HCT116 (cell line): ENCODE data around the gene ZBTB20. TPM values are rescaled to one million over a fixed set of nuclear protein-coding genes. Genes with fewer than 3 reads are reported as not detected.
A peak's percentile ranks its signal among the peaks of the same experiment; 100 is the strongest.

Source experiments
- ATAC-seq: fragments of 200-7000 bp; cut with Tn5 transposase; 2 replicates; pipeline ENCODE4 v1.9.1; 2020; ENCODE audit warnings: mild to moderate bottlenecking, moderate library complexity
- BruUV-seq: library from RNA; stranded (reverse); fragments of 400-500 nt; replicated peaks from 2 replicates; lab custom pipeline; 2021; lab: Mats Ljungman, UMichigan
- CTCF ChIA-PET: fragments of 300-600 bp; sonication (Branson Sonifier 250); formaldehyde crosslinking; loops from one replicate; lab custom pipeline; 2021; ENCODE audit warnings: antibody characterized with exemption; lab: Charles Lee
- POLR2A ChIA-PET: fragments of 300-600, 350-600 bp; sonication (Branson Sonifier 250); formaldehyde crosslinking; loops from one replicate; lab custom pipeline; 2021; ENCODE audit warnings: antibody characterized with exemption; lab: Charles Lee
- RAD21 ChIA-PET, 2 experiments: fragments of 300-600 bp; sonication (Branson Sonifier 250); formaldehyde crosslinking; loops; one replicate each; lab custom pipeline; 2023; ENCODE audit warnings: low total read pairs in 2 of 2; ENCODE audit not compliant: uncharacterized antibody in 2 of 2, unreplicated experiment in 2 of 2, low non-redundant PET in 1 of 2; lab: Charles Lee
- DNase-seq: peaks from one replicate; pipeline ENCODE4 v3.0.0-alpha.2; 2010; ENCODE audit warnings: low read depth, low spot score
- H2AFZ ChIP-seq: fragments of 200-600 bp; shearing (Covaris generic), sonication (generic); 2 replicates; pipeline ENCODE4 v1.6.1; 2017; ENCODE audit warnings: low read depth, mixed run types, mixed read lengths, antibody characterized with exemption, low read length; ENCODE audit not compliant: poor library complexity, severe bottlenecking
- H3K27ac ChIP-seq: 2 replicates; pipeline ENCODE4 v1.5.1; 2012; ENCODE audit warnings: low read depth, low read length
- H3K27me3 ChIP-seq: fragments of 200-600 bp; sonication (generic); 2 replicates; pipeline ENCODE4 v1.6.1; 2016; ENCODE audit warnings: mixed run types, low read length, mixed read lengths; ENCODE audit not compliant: insufficient read depth
- H3K36me3 ChIP-seq, 2 experiments: fragments of 200-500 bp in 1 of 2; fragments of 200-600 bp in 1 of 2; sonication (Bioruptor generic) in 1 of 2; sonication (generic) in 1 of 2; 2 replicates each; pipeline versions ENCODE4 v1.5.1 to v1.6.1; 2014 to 2016; ENCODE audit warnings: low read length in 2 of 2, inconsistent platforms in 1 of 2, mixed read lengths in 1 of 2, mixed run types in 1 of 2; ENCODE audit not compliant: insufficient read depth in 2 of 2, control insufficient read depth in 1 of 2
- H3K4me1 ChIP-seq, 2 experiments: fragments of 200-600 bp in 1 of 2; sonication (generic) in 1 of 2; 2 replicates each; pipeline versions ENCODE4 v1.5.1 to v1.6.1; 2012 to 2017; ENCODE audit warnings: low read length in 2 of 2, inconsistent platforms in 1 of 2, mild to moderate bottlenecking in 1 of 2, mixed read lengths in 1 of 2, mixed run types in 1 of 2, moderate library complexity in 1 of 2; ENCODE audit not compliant: insufficient read depth in 2 of 2, control insufficient read depth in 1 of 2
- H3K4me2 ChIP-seq: fragments of 200-600 bp; sonication (generic); 2 replicates; pipeline ENCODE4 v1.6.1; 2017; ENCODE audit warnings: mixed run types, low read length, mixed read lengths
- H3K4me3 ChIP-seq, 2 experiments: fragments of 200-600 bp in 1 of 2; sonication (generic) in 1 of 2; replicated peaks in 1 of 2; 2 replicates each; pipeline ENCODE4 v1.5.1; 2011 to 2016; ENCODE audit warnings: low read length in 2 of 2, control low read depth in 1 of 2, low read depth in 1 of 2, mild to moderate bottlenecking in 1 of 2, mixed read lengths in 1 of 2, mixed run types in 1 of 2
- H3K79me2 ChIP-seq: fragments of 200-600 bp; sonication (generic); 2 replicates; pipeline ENCODE4 v1.6.1; 2017; ENCODE audit warnings: mild to moderate bottlenecking, mixed run types, low read length, moderate library complexity, mixed read lengths; ENCODE audit not compliant: insufficient read depth
- H3K9ac ChIP-seq: fragments of 200-600 bp; sonication (generic); 2 replicates; pipeline ENCODE4 v1.6.1; 2016; ENCODE audit warnings: low read length, mixed read lengths
- H3K9me2 ChIP-seq: fragments of 200-600 bp; sonication (generic), shearing (Covaris generic); 2 replicates; pipeline ENCODE4 v1.6.1; 2017; ENCODE audit warnings: mixed run types, mild to moderate bottlenecking, moderate library complexity; ENCODE audit not compliant: insufficient read depth
- H3K9me3 ChIP-seq, 2 experiments: fragments of 200-500 bp in 1 of 2; fragments of 200-600 bp in 1 of 2; sonication (Bioruptor generic) in 1 of 2; sonication (generic) in 1 of 2; 2 replicates each; pipeline ENCODE4 v1.6.1; 2014 to 2017; ENCODE audit warnings: low read length in 2 of 2, mixed read lengths in 2 of 2, inconsistent platforms in 1 of 2, low read depth in 1 of 2, mild to moderate bottlenecking in 1 of 2, mixed run types in 1 of 2, moderate library complexity in 1 of 2; ENCODE audit not compliant: control insufficient read depth in 1 of 2, insufficient read depth in 1 of 2
- H4K20me1 ChIP-seq: fragments of 200-600 bp; sonication (generic), shearing (Covaris generic); 2 replicates; pipeline ENCODE4 v1.6.1; 2017; ENCODE audit warnings: mixed run types, mild to moderate bottlenecking, moderate library complexity; ENCODE audit not compliant: insufficient read depth
- CBX3 ChIP-seq: IDR thresholded peaks from 2 replicates; pipeline ENCODE4 v1.6.1; 2012; ENCODE audit warnings: low read depth
- CEBPB ChIP-seq: IDR thresholded peaks from 2 replicates; pipeline ENCODE4 v1.6.1; 2012; ENCODE audit warnings: low read depth
- EGR1 ChIP-seq: IDR thresholded peaks from 2 replicates; pipeline ENCODE4 v1.6.1; 2012; ENCODE audit warnings: low read depth
- ELF1 ChIP-seq: IDR thresholded peaks from 2 replicates; pipeline ENCODE4 v1.6.1; 2012; ENCODE audit warnings: low read depth, borderline replicate concordance
- EZH2 ChIP-seq: fragments of 200-600 bp; sonication (generic); IDR thresholded peaks from 2 replicates; pipeline ENCODE4 v1.6.1; 2017; ENCODE audit warnings: antibody characterized with exemption, mixed run types
- EZH2phosphoT487 ChIP-seq: fragments of 200-600 bp; IDR thresholded peaks from 2 replicates; pipeline ENCODE4 v1.6.1; 2018; ENCODE audit warnings: antibody characterized with exemption, borderline replicate concordance
- FOSL1 ChIP-seq: IDR thresholded peaks from 2 replicates; pipeline ENCODE4 v1.6.1; 2012; ENCODE audit warnings: low read depth
- JUND ChIP-seq: IDR thresholded peaks from 2 replicates; pipeline ENCODE4 v1.6.1; 2012
- MAX ChIP-seq: IDR thresholded peaks from 2 replicates; pipeline ENCODE4 v1.6.1; 2012
- POLR2A ChIP-seq: IDR thresholded peaks from 2 replicates; pipeline ENCODE4 v1.7.0; 2011; ENCODE audit warnings: borderline replicate concordance; ENCODE audit not compliant: insufficient read depth, insufficient read length; ENCODE audit errors: extremely low read depth
- POLR2AphosphoS5 ChIP-seq: IDR thresholded peaks from 2 replicates; pipeline ENCODE4 v1.6.1; 2011; ENCODE audit warnings: mild to moderate bottlenecking, low read depth, low read length, moderate library complexity
- RAD21 ChIP-seq: IDR thresholded peaks from 2 replicates; pipeline ENCODE4 v1.6.1; 2012; ENCODE audit warnings: low read depth, mild to moderate bottlenecking
- SP1 ChIP-seq: IDR thresholded peaks from 2 replicates; pipeline ENCODE4 v1.6.1; 2012; ENCODE audit warnings: low read depth
- TCF7L2 ChIP-seq: IDR thresholded peaks from 2 replicates; pipeline ENCODE4 v1.7.0; 2011; ENCODE audit warnings: borderline replicate concordance, inconsistent platforms; ENCODE audit not compliant: insufficient read depth, insufficient read length; ENCODE audit errors: extremely low read depth
- ZFX ChIP-seq: fragments of 450-650 bp; IDR thresholded peaks from 2 replicates; pipeline ENCODE4 v1.6.1; 2017
- ZNF274 ChIP-seq: fragments of 200-500 bp; sonication (Bioruptor generic); IDR thresholded peaks from 2 replicates; pipeline ENCODE4 v1.6.1; 2014; ENCODE audit warnings: mild to moderate bottlenecking, low read depth, low read length, inconsistent platforms
- intact Hi-C: fragments of 100-400 bp; cut with micrococcal nuclease; formaldehyde crosslinking; loops from 2 replicates; pipeline ENCODE4 v1.10.0; 2022
- total RNA-seq: library from RNA; stranded (reverse); gene quantifications from one replicate; pipeline ENCODE4 v1.2.1, GENCODE V29; 2021; ENCODE audit not compliant: unreplicated experiment

Gene ZBTB20
- total RNA-seq, 1 experiment from 2014 or later: 42.1 TPM

GRCh38 chr3:114900908-114901307 lies 246.2 kb downstream of the ZBTB20 start:
- no peak for DNase-seq
- Histone ChIP-seq H3K4me3 (no peak overlapping the region; a peak in 1 of 4 replicates), H4K20me1 (no peaks in the 10 kb centered on the region), H3K4me1 (peaks cover 8 to 30% of the 10 kb centered on the region in 2 experiments; a peak in 3 of 4 replicates), H3K36me3 (no peaks in the 10 kb centered on the region), H2AFZ (peak overlapping the region; percentile 79), H3K27ac (no peak overlapping the region; the same call in 1 of the 2 replicates), H3K27me3 (no peaks in the 10 kb centered on the region), H3K9me2 (no peaks in the 10 kb centered on the region), H3K9ac (no peak overlapping the region), H3K79me2 (no peaks in the 10 kb centered on the region), H3K4me2 (peak overlapping the region; percentile 41; the same call in 1 of the 2 replicates), H3K9me3 (no peaks in the 10 kb centered on the region)
- ATAC-seq: no peak
- ChIA-PET CTCF (no interaction called here), RAD21 (no interaction called here), POLR2A (no interaction called here)
- intact Hi-C loops: no loop called here
- TF ChIP-seq ELF1 (no peak), CBX3 (no peak), MAX (no peak), TCF7L2 (no peak), FOSL1 (no peak), ZNF274 (no peak), EZH2phosphoT487 (no peak), EZH2 (no peak), CEBPB (no peak), POLR2AphosphoS5 (no peak), POLR2A (no peak), SP1 (no peak), RAD21 (no peak), ZFX (no peak), JUND (no peak), EGR1 (no peak)
- no TSS peak for BruUV-seq
